Measurements from ENCODE around the gene COQ8A. TPM values are rescaled to one million over a fixed set of nuclear protein-coding genes. Genes with fewer than 3 reads are reported as not detected.

COQ8A gene
- total RNA-seq, 1 experiment from 2014 or later: 24.6 TPM

DNA sequence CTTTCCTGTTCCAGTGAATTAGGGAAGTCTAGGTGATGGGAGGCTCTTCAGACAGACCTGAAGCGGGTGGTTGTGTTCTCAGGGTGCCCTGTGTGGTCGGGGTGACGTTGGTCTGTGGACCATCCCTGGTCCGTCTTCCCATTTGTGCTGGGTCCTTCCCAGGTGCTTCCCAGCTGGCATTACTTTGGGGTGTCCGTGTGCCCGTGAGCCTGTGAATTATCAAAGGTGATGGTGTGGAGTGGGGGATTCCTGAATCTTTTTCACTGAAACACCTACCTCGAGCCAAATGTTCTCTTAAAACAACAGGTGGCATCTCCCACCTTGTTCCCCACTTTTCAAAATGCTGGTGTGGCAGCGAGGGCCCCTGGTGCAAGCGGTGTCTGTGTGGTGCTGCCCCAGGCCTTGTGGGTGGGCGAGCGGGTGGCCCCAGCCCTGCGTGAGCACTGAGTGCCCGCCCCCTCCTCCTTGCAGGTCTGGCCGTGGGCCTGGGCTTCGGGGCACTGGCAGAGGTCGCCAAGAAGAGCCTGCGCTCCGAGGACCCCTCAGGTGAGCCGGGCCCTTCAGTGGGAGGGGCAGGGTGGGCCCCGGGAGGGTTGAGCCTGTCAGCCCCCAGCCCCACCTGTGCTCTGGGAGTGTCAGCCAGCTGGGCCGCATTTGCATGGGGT lies 37.0 kb downstream of the COQ8A start:
- DNase-seq: no peak
- H3K4me1 Mint-ChIP-seq (ENCODE audit: low read depth, unreplicated experiment): peaks cover 11% of the 10 kb centered on the region
- intact Hi-C loops (cut with micrococcal nuclease; ENCODE audit: unreplicated experiment): no loop called here
- H3K27ac Mint-ChIP-seq (ENCODE audit: unreplicated experiment): no peak overlapping the region
- no peaks in the 10 kb centered on the region for H3K27me3 Mint-ChIP-seq (ENCODE audit: unreplicated experiment)
- BruUV-seq (replicated peaks): no TSS peak
- H3K4me3 Mint-ChIP-seq (ENCODE audit: low read depth, unreplicated experiment): no peak overlapping the region
- H3K9me3 Mint-ChIP-seq (ENCODE audit: low read depth, unreplicated experiment): peaks cover under 1% of the 10 kb centered on the region
- CTCF ChIA-PET: no interaction called here
- no peak for TF ChIP-seq CTCF (IDR thresholded peaks at IDR 0.05; ENCODE audit: unreplicated experiment)
- peaks cover 16% of the 10 kb centered on the region for H3K36me3 Mint-ChIP-seq (ENCODE audit: insufficient read depth, unreplicated experiment)

DNA sequence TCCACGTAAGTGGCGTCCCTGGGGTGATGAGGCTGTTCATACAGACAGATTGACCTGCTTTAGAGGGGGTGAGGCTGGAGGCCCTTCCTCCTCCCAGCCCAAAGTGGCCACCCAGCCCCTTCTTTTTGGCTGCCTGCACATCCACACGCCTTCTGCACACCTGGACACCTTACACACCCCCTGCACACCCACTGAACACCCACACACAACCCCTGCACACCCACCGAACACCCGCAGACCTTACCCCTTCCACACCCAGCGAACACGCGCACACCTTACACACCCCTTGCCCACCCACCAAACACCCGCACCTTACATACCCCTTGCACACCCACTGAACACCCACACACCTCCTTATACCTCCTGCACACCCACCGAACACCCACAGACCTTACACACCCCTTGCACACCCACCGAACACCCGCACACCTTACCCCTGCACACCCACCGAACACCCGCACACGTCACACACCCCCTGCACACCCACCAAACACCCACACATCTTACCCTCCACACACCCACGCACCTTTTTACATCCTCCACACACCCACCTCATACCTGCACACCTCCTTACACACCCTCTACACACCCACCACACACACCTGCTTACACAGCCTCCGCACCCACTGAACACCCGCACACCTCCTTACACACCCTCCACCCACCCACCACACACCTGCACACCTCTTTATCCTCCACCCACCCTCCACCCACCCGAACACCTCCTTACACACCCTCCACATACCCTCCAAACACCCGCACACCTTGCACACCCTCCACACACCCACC lies 37.7 kb downstream of the COQ8A start:
- no TSS peak for BruUV-seq (replicated peaks)
- intact Hi-C loops (cut with micrococcal nuclease; ENCODE audit: unreplicated experiment): no loop called here
- peaks cover 11% of the 10 kb centered on the region for H3K4me1 Mint-ChIP-seq (ENCODE audit: low read depth, unreplicated experiment)
- peaks cover 24% of the 10 kb centered on the region for H3K36me3 Mint-ChIP-seq (ENCODE audit: insufficient read depth, unreplicated experiment)
- H3K4me3 Mint-ChIP-seq (ENCODE audit: low read depth, unreplicated experiment): no peak overlapping the region
- CTCF ChIA-PET: no interaction called here
- no peak for TF ChIP-seq CTCF (IDR thresholded peaks at IDR 0.05; ENCODE audit: unreplicated experiment)
- H3K9me3 Mint-ChIP-seq (ENCODE audit: low read depth, unreplicated experiment): no peaks in the 10 kb centered on the region
- DNase-seq: no peak
- H3K27ac Mint-ChIP-seq (ENCODE audit: unreplicated experiment): no peak overlapping the region
- no peaks in the 10 kb centered on the region for H3K27me3 Mint-ChIP-seq (ENCODE audit: unreplicated experiment)

GRCh38 chr1:226978432-226979114 lies 38.5 kb downstream of the COQ8A start:
- Mint-ChIP-seq H3K27ac (ENCODE audit: unreplicated experiment) (no peak overlapping the region), H3K9me3 (ENCODE audit: low read depth, unreplicated experiment) (no peaks in the 10 kb centered on the region), H3K4me1 (ENCODE audit: low read depth, unreplicated experiment) (peaks cover 11% of the 10 kb centered on the region), H3K36me3 (ENCODE audit: insufficient read depth, unreplicated experiment) (peaks cover 30% of the 10 kb centered on the region), H3K27me3 (ENCODE audit: unreplicated experiment) (no peaks in the 10 kb centered on the region), H3K4me3 (ENCODE audit: low read depth, unreplicated experiment) (no peak overlapping the region)
- no peak for TF ChIP-seq CTCF (IDR thresholded peaks at IDR 0.05; ENCODE audit: unreplicated experiment)
- BruUV-seq (replicated peaks): no TSS peak
- intact Hi-C loops (cut with micrococcal nuclease; ENCODE audit: unreplicated experiment): no loop called here
- CTCF ChIA-PET: interaction anchor here (0.6 kb wide), 1 partner anchor 77 kb away, joined by 4 read pairs; no protein-coding TSS in a partner anchor
- DNase-seq: no peak

GRCh38 chr1:226979115-226979516 lies 39.0 kb downstream of the COQ8A start:
- CTCF ChIA-PET: interaction anchor here (0.6 kb wide), 1 partner anchor 77 kb away, joined by 4 read pairs; no protein-coding TSS in a partner anchor
- no peak for TF ChIP-seq CTCF (IDR thresholded peaks at IDR 0.05; ENCODE audit: unreplicated experiment)
- DNase-seq: no peak
- Mint-ChIP-seq H3K9me3 (ENCODE audit: low read depth, unreplicated experiment) (no peaks in the 10 kb centered on the region), H3K4me3 (ENCODE audit: low read depth, unreplicated experiment) (no peak overlapping the region), H3K4me1 (ENCODE audit: low read depth, unreplicated experiment) (peaks cover 9% of the 10 kb centered on the region), H3K27me3 (ENCODE audit: unreplicated experiment) (no peaks in the 10 kb centered on the region), H3K36me3 (ENCODE audit: insufficient read depth, unreplicated experiment) (peaks cover 28% of the 10 kb centered on the region), H3K27ac (ENCODE audit: unreplicated experiment) (no peak overlapping the region)
- intact Hi-C loops (cut with micrococcal nuclease; ENCODE audit: unreplicated experiment): no loop called here
- BruUV-seq (replicated peaks): no TSS peak
